ENCODE results near the gene PDK2. TPM values are rescaled to one million over a fixed set of nuclear protein-coding genes. Genes with fewer than 3 reads are reported as not detected.
A peak's percentile ranks its signal among the peaks of the same experiment; 100 is the strongest.

PDK2 gene
- total and polyA plus RNA-seq, 7 donors, result 50.3 to 213 (median 99.4) TPM

DNA sequence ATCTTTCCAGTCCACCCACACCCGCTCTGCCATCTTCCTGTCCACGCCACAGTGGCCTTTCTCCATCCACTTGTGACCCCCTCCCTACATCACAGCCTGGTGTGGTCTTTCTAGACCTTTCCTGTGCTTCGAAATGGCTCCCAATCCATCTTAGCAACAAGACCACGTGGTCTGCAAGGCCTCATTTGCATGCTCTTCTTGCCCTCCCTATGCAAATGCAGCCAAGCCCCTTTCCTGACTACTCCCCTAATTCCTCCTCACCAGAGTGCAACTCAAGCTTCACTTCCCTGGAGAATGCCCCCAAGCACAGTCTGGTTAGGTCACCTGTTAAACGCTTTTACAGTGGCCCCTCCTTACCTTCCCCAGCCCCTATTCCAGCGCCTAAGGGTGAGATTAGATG is 49.2 kb downstream of the PDK2 start:
- peaks cover 42% of the 10 kb centered on the region for H3K4me1 ChIP-seq
- no peaks in the 10 kb centered on the region for H3K9me3 ChIP-seq

DNA sequence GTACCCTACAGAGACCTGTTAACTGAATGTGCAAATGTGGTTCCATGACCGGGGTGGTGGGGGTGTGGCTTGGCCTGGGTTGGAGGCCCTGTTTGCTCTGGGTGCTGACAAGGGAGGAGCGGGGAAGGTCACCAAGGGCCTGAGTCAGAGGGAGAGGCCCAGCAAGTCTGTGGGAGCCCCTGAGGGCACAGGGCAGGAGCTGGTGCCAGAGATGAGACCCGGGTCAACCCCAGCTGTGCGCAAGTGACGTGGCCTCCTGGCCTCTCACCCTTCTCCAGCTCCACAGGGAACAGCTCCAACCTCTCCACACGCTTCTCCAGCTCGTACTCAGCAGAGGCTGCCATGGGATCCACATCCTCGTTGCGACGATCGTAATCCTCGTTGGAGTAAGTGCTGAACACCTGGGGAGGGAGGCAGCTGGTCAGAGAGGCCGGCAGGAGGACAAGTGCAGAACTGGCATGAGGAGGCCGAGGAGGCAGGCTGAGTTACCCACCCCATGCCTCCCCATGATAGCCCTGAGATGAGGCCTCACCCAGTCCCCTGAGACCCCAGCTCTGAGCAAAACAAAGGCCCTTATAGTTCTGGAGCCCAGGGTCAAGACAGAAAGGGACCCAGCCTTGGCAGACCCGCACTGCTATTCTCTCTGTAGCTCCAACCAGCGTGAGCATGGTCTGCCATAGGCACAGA is 49.8 kb downstream of the PDK2 start:
- WGBS, 3 donors, result 36 to 54% (median 39%) methylated on average over 16 of the region's 16 CpGs
- intact Hi-C loops (cut with DNase I), result loop anchor here in 1 of 2 donors (5.0 kb wide), 1 partner anchor 33 kb away; no protein-coding TSS in a partner anchor
- ATAC-seq, result no peak

More for the DNA sequence above, 49.2 kb downstream of the PDK2 start:
- Histone ChIP-seq H3K27me3 (ENCODE audit: insufficient read depth in 3 of 3, low read length in 2 of 3) (no peaks in the 10 kb centered on the region), H3K27ac (no peak overlapping the region), H3K4me3 (no peak overlapping the region), H3K36me3 (ENCODE audit: insufficient read depth in 1 of 2, low read depth in 1 of 2) (peaks cover 7 to 58% of the 10 kb centered on the region in 2 donors)
- TF ChIP-seq, protein P1, sequence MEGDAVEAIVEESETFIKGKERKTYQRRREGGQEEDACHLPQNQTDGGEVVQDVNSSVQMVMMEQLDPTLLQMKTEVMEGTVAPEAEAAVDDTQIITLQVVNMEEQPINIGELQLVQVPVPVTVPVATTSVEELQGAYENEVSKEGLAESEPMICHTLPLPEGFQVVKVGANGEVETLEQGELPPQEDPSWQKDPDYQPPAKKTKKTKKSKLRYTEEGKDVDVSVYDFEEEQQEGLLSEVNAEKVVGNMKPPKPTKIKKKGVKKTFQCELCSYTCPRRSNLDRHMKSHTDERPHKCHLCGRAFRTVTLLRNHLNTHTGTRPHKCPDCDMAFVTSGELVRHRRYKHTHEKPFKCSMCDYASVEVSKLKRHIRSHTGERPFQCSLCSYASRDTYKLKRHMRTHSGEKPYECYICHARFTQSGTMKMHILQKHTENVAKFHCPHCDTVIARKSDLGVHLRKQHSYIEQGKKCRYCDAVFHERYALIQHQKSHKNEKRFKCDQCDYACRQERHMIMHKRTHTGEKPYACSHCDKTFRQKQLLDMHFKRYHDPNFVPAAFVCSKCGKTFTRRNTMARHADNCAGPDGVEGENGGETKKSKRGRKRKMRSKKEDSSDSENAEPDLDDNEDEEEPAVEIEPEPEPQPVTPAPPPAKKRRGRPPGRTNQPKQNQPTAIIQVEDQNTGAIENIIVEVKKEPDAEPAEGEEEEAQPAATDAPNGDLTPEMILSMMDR (IDR thresholded peaks at IDR 0.05), result no peak
- WGBS, 3 donors, result 70 to 84% (median 79%) methylated on average over 6 of the region's 6 CpGs
- ATAC-seq (no peak), DNase-seq (no peak)
- intact Hi-C loops (cut with DNase I), result no loop called here

DNA sequence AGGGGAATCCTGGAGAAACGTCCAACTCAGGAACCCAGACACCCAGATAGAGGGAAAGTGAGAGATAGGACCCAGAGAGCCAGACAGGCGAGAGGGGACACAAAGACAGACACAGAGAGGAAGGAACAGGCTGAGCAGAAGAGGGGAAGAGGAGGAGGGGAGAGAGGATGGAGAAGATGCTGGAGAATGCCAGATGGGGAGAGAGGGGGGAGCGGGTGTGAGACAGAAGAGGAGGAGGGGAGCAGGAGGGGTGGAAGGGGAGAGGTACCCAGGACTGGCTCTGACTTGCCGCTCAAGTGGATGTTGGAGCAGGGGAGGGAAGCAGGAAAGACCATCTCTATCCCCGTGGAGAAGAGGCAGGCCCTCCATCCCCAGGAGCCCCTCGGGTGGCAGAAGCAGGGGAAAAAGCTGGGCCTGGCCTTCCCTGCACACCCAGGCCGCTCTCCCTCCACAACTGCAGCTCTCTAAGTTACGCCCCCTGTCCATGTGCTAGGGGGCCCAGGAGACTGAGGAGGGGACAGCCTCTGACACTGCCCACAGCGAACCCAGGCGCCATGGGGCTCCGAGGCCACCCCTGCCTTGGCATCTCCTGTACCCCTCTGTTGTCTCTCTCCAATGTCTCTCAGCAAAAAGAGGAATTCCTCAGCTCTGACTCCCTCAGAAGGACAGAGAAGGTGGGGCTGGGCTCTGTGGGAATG is 50.5 kb downstream of the PDK2 start:
- H3K9me3 ChIP-seq, result no peaks in the 10 kb centered on the region
- H3K27me3 ChIP-seq (ENCODE audit: insufficient read depth in 3 of 3, low read length in 2 of 3), result no peaks in the 10 kb centered on the region
- intact Hi-C loops (cut with DNase I), result loop anchor here in 1 of 2 donors (5.0 kb wide), 1 partner anchor 33 kb away; no protein-coding TSS in a partner anchor
- DNase-seq, result peak in 1 of 2 donors; percentile 48
- H3K4me1 ChIP-seq, result peaks cover 42% of the 10 kb centered on the region
- H3K27ac ChIP-seq, result peak overlapping the region; percentile 36
- peak overlapping the region; percentile 16 for H3K4me3 ChIP-seq
- WGBS, 3 donors, result 66 to 72% (median 71%) methylated on average over 10 to 11 of the region's 11 CpGs
- TF ChIP-seq, protein P1 (IDR thresholded peaks at IDR 0.05), result no peak
- H3K36me3 ChIP-seq (ENCODE audit: insufficient read depth in 1 of 2, low read depth in 1 of 2), result peaks cover 7 to 46% of the 10 kb centered on the region in 2 donors
- ATAC-seq, result no peak

More for the DNA sequence above, 49.8 kb downstream of the PDK2 start:
- H3K27ac ChIP-seq, result peak overlapping the region; percentile 36
- peaks cover 42% of the 10 kb centered on the region for H3K4me1 ChIP-seq
- peak; percentile 72 to 85 for DNase-seq
- no peaks in the 10 kb centered on the region for H3K27me3 ChIP-seq (ENCODE audit: insufficient read depth in 3 of 3, low read length in 2 of 3)
- TF ChIP-seq, protein P1 (IDR thresholded peaks at IDR 0.05), result no peak
- H3K4me3 ChIP-seq, result no peak overlapping the region
- peaks cover 7 to 52% of the 10 kb centered on the region in 2 donors for H3K36me3 ChIP-seq (ENCODE audit: insufficient read depth in 1 of 2, low read depth in 1 of 2)
- H3K9me3 ChIP-seq, result no peaks in the 10 kb centered on the region

DNA sequence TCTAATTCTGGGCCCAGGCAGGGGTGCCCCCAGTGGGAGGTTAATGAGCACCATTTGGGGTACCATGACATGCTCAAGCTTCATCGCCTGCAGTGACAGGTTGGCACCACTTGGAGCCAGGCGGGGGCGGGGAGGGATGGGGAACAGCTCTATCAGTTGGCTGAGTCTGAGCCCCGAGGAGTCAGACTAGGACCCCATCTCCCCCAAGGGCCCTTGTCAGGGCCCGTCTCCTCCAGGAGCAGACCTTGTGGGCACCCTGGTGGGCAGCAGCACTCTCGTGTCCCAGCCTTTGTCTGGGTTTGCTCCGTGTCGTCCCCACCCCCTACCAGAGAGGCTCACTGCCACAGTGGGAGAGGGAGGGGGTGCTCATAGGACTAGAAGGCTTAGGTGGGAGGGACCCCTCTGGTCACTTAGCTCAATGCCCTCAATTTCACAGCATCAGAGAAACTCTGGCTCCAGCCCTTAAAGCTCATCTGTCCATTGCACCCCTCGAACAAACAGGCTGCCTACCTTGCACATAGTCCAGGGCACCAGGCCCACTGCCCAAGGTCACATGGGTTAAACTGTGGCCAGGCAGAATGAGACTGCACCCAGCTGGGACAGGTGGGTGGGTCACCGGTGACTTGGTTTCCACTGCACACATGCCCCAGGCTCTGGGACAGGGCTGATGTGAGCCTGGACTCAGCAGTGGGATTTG is 51.2 kb downstream of the PDK2 start:
- no peaks in the 10 kb centered on the region for H3K9me3 ChIP-seq
- peaks cover 7 to 39% of the 10 kb centered on the region in 2 donors for H3K36me3 ChIP-seq (ENCODE audit: insufficient read depth in 1 of 2, low read depth in 1 of 2)
- DNase-seq, result peak in 1 of 2 donors; percentile 39
- H3K4me1 ChIP-seq, result peaks cover 42% of the 10 kb centered on the region
- H3K27me3 ChIP-seq (ENCODE audit: insufficient read depth in 3 of 3, low read length in 2 of 3), result no peaks in the 10 kb centered on the region
- ATAC-seq, result no peak
- H3K27ac ChIP-seq, result peak overlapping the region; percentile 83
- 47 to 63% (median 55%) methylated on average over 10 of the region's 10 CpGs for WGBS, 3 donors
- TF ChIP-seq, protein P1 (IDR thresholded peaks at IDR 0.05), result no peak
- intact Hi-C loops (cut with DNase I), result loop anchor here in 1 of 2 donors (5.0 kb wide), 1 partner anchor 34 kb away; no protein-coding TSS in a partner anchor
- peak overlapping the region; percentile 84 for H3K4me3 ChIP-seq
